Testis (tissue), 3 donors: ENCODE measurements around the gene MED25. TPM values are rescaled to one million over a fixed set of nuclear protein-coding genes. Genes with fewer than 3 reads are reported as not detected.

Experiments
- DNase-seq: peaks from one replicate; pipeline ENCODE4 v3.0.0-alpha.2; 2019
- H3K27ac ChIP-seq, 2 donors: fragments of 200-600 bp; sonication (generic); one replicate each; pipeline ENCODE4 v1.5.1; 2019
- H3K27me3 ChIP-seq: fragments of 200-600 bp; sonication (generic); one replicate; pipeline ENCODE4 v1.5.1; 2019
- H3K36me3 ChIP-seq: fragments of 200-600 bp; sonication (generic); one replicate; pipeline ENCODE4 v1.5.1; 2017; ENCODE audit warnings: low read depth; ENCODE audit errors: missing control alignments
- H3K4me1 ChIP-seq: fragments of 200-600 bp; sonication (generic); one replicate; pipeline ENCODE4 v1.5.1; 2019
- H3K4me3 ChIP-seq, 2 donors: fragments of 200-600 bp; sonication (generic); one replicate each; pipeline ENCODE4 v1.5.1; 2017 to 2019
- H3K9me3 ChIP-seq: fragments of 200-600 bp; sonication (generic); one replicate; pipeline ENCODE4 v1.5.1; 2017
- POLR2A ChIP-seq: fragments of 450-650 bp; IDR thresholded peaks from one replicate; pipeline ENCODE4 v1.6.1; 2017; ENCODE audit warnings: antibody characterized with exemption, mild to moderate bottlenecking, moderate library complexity
- WGBS, 2 donors: methylation state at CpG; one replicate each; pipeline ENCODE4 v1.1.5; 2018; 5-methylcytosine and 5-hydroxymethylcytosine counted together
- intact Hi-C: fragments of 100-400 bp; cut with DNase I; formaldehyde crosslinking; loops from one replicate; pipeline ENCODE4 v1.15.1; 2023; ENCODE audit warnings: low total_unique reads
- polyA plus RNA-seq: library from polyadenylated mRNA; stranded (reverse); fragments of 350-450 nt; fragmentation: Illumina TruSeq; extraction: RNeasy Lipid Tissue Mini Kit (QIAGEN cat#74804); gene quantifications from one replicate; pipeline ENCODE4 v1.2.3, GENCODE V29; 2014; ENCODE audit warnings: low read depth, low replicate concordance; ENCODE audit not compliant: insufficient read depth
- total RNA-seq, 2 donors: library from RNA; depleted of rRNA; stranded (reverse); fragments of >200 nt; gene quantifications; one replicate each; pipeline ENCODE4 v1.2.3, GENCODE V29; 2016
- TF ChIP-seq, protein P1 (sequence below), 3 experiments: fragments of 450-650 bp in 2 of 3; fragments of 200-600 bp in 1 of 3; sonication (generic) in 1 of 3; IDR thresholded peaks; one replicate each; pipeline ENCODE4 v1.5.1; 2016 to 2019; ENCODE audit warnings: antibody characterized with exemption in 3 of 3, mild to moderate bottlenecking in 2 of 3, moderate library complexity in 1 of 3

MED25 gene
- total and polyA plus RNA-seq, 3 donors from 2014 or later, result 156 to 246 (median 244) TPM

DNA sequence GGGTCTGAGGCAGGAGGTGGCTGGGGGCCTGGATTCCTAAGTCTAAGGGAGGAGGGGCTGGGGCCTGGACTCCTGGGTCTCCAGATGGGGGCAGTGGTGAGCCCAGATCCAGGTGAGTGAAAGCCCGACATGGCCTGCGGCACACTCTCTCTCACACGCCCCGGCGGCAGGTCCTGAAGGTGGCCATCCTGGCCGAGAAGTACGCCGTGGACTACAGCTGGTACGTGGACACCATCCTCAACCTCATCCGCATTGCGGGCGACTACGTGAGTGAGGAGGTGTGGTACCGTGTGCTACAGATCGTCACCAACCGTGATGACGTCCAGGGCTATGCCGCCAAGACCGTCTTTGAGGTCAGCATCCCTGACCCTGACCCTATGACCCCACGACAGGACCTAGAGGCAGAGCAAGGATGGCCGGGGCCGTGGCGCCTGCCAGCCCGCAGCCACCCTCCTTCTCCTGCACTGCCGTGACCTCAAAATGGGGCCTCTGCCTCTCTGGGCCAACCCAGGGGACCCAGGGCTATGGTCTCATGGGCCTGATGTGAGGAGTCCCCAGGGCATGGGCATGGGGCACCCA lies 18.2 kb upstream of the MED25 start:
- H3K27ac ChIP-seq, result no peak overlapping the region
- H3K4me1 ChIP-seq, result peaks cover 18% of the 10 kb centered on the region
- no peaks in the 10 kb centered on the region for H3K9me3 ChIP-seq
- H3K4me3 ChIP-seq, result no peak overlapping the region
- intact Hi-C loops, result no loop called here
- no peaks in the 10 kb centered on the region for H3K36me3 ChIP-seq
- no peak for DNase-seq
- 93 to 95% methylated on average over 7 to 25 of the region's 25 CpGs for WGBS, 2 donors
- no peaks in the 10 kb centered on the region for H3K27me3 ChIP-seq
- TF ChIP-seq, protein P1, sequence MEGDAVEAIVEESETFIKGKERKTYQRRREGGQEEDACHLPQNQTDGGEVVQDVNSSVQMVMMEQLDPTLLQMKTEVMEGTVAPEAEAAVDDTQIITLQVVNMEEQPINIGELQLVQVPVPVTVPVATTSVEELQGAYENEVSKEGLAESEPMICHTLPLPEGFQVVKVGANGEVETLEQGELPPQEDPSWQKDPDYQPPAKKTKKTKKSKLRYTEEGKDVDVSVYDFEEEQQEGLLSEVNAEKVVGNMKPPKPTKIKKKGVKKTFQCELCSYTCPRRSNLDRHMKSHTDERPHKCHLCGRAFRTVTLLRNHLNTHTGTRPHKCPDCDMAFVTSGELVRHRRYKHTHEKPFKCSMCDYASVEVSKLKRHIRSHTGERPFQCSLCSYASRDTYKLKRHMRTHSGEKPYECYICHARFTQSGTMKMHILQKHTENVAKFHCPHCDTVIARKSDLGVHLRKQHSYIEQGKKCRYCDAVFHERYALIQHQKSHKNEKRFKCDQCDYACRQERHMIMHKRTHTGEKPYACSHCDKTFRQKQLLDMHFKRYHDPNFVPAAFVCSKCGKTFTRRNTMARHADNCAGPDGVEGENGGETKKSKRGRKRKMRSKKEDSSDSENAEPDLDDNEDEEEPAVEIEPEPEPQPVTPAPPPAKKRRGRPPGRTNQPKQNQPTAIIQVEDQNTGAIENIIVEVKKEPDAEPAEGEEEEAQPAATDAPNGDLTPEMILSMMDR (IDR thresholded peaks at IDR 0.05), result no peak
- TF ChIP-seq POLR2A, result no peak

DNA sequence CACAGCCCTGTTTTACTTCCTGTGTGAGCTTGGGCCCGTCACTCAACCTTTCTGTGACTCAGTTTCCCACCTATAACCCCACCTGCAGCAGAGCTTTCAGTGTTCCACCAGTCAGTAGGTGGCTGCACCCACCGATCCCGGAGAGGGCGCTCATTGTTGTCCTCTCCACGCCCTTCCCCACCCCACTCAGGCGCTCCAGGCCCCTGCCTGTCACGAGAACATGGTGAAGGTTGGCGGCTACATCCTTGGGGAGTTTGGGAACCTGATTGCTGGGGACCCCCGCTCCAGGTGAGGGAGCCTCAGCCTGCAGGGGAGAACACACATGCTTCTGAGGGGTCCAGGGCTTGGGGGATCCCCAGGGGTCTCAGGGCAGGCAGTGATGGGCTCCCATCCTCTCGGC lies 17.3 kb upstream of the MED25 start:
- intact Hi-C loops, result no loop called here
- peaks cover 18% of the 10 kb centered on the region for H3K4me1 ChIP-seq
- WGBS, 2 donors, result 92% methylated on average over 9 to 10 of the region's 10 CpGs
- H3K27ac ChIP-seq, result peak overlapping the region; percentile 75 to 77
- DNase-seq, result no peak
- H3K9me3 ChIP-seq, result no peaks in the 10 kb centered on the region
- TF ChIP-seq, protein P1 (IDR thresholded peaks at IDR 0.05), result no peak
- no peak for TF ChIP-seq POLR2A
- no peak overlapping the region for H3K4me3 ChIP-seq
- H3K36me3 ChIP-seq, result no peaks in the 10 kb centered on the region
- H3K27me3 ChIP-seq, result no peaks in the 10 kb centered on the region

DNA sequence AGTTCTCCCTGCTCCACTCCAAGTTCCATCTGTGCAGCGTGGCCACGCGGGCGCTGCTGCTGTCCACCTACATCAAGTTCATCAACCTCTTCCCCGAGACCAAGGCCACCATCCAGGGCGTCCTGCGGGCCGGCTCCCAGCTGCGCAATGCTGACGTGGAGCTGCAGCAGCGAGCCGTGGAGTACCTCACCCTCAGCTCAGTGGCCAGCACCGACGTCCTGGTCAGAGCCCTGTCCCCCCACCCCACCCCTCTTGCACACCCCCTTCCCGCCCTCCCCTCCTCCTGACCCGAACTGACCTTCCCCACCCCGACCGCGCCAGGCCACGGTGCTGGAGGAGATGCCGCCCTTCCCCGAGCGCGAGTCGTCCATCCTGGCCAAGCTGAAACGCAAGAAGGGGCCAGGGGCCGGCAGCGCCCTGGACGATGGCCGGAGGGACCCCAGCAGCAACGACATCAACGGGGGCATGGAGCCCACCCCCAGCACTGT lies 16.6 kb upstream of the MED25 start:
- Histone ChIP-seq H3K4me3 (peak overlapping the region; percentile 41 to 48), H3K36me3 (no peaks in the 10 kb centered on the region), H3K4me1 (peaks cover 18% of the 10 kb centered on the region), H3K27ac (peak overlapping the region; percentile 75 to 77), H3K9me3 (no peaks in the 10 kb centered on the region), H3K27me3 (no peaks in the 10 kb centered on the region)
- TF ChIP-seq, protein P1 (IDR thresholded peaks at IDR 0.05), result no peak
- TF ChIP-seq POLR2A, result no peak
- intact Hi-C loops, result no loop called here
- 24 to 35% methylated on average over 6 to 30 of the region's 32 CpGs for WGBS, 2 donors
- no peak for DNase-seq

DNA sequence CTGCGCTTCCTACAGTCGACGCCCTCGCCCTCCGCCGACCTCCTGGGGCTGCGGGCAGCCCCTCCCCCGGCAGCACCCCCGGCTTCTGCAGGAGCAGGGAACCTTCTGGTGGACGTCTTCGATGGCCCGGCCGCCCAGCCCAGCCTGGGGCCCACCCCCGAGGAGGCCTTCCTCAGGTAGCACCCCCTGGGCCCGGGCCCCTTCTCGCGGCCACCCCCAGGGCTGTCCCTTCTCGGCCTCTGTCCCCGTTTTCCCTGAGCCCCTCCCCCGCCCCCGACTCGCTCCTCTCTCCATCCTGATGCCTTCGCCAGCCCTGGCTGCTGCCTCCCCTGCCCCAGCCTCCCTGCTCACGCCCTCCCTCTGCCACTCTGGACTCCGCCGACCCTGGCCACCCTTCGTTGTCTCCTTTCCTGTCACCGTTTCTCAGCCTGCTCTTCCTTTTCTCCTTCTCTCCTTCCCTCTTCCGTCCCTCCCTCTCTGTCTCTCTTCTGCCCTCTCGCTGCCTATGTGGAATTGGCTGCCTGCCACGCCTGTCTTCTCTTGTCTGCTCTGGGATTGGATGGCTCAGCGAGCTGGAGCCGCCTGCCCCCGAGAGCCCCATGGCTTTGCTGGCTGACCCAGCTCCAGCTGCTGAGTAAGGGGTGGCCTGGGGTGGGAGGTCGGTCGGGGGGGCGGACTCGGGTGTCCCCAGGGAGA lies 16.0 kb upstream of the MED25 start:
- no peaks in the 10 kb centered on the region for H3K27me3 ChIP-seq
- WGBS, 2 donors, result 19 to 21% methylated on average over 21 to 38 of the region's 38 CpGs
- peak overlapping the region; percentile 75 to 77 for H3K27ac ChIP-seq
- intact Hi-C loops, result no loop called here
- DNase-seq, result peak; percentile 97
- H3K4me3 ChIP-seq, result peak overlapping the region; percentile 41 to 48
- H3K9me3 ChIP-seq, result no peaks in the 10 kb centered on the region
- peaks cover 18% of the 10 kb centered on the region for H3K4me1 ChIP-seq
- no peaks in the 10 kb centered on the region for H3K36me3 ChIP-seq
- TF ChIP-seq POLR2A, result no peak
- TF ChIP-seq, protein P1 (IDR thresholded peaks at IDR 0.05), result peak; percentile 22 to 42 (median 38)
